Glomerular endothelial cell (primary cell): ENCODE measurements around the gene ZKSCAN3. TPM values are rescaled to one million over a fixed set of nuclear protein-coding genes. Genes with fewer than 3 reads are reported as not detected.

ENCODE experiments used
- total RNA-seq: library from RNA; depleted of rRNA; stranded (reverse); fragments of >200 nt; gene quantifications from 2 replicates; pipeline ENCODE4 v1.2.3, GENCODE V29; 2015

The ZKSCAN3 gene
- total RNA-seq, 1 donor from 2014 or later, result 4.6 TPM

Other genes with a start within 250 kb of the ZKSCAN3 start
- gene ZSCAN16, start 225.3 kb upstream of the ZKSCAN3 start, total RNA-seq, result 4.3 and 6.0 TPM in 2 replicates
- 9.1 and 15.1 TPM in 2 replicates for gene ZKSCAN8, start 208.1 kb upstream of the ZKSCAN3 start, total RNA-seq
- 7.1 and 18.6 TPM in 2 replicates for gene ZSCAN9, start 124.7 kb upstream of the ZKSCAN3 start, total RNA-seq
- gene ZKSCAN4, start 97.7 kb upstream of the ZKSCAN3 start, total RNA-seq, result 3.9 and 4.0 TPM in 2 replicates
- gene NKAPL, start 90.7 kb upstream of the ZKSCAN3 start, total RNA-seq, result 0.99 and 2.8 TPM in 2 replicates
- 9.7 and 11.1 TPM in 2 replicates for gene ZSCAN26, start 82.8 kb upstream of the ZKSCAN3 start, total RNA-seq
- 7.5 and 9.1 TPM in 2 replicates for gene PGBD1, start 68.4 kb upstream of the ZKSCAN3 start, total RNA-seq
- 16.9 and 19.7 TPM in 2 replicates for gene ZSCAN31, start 13.8 kb upstream of the ZKSCAN3 start, total RNA-seq
- gene ZSCAN12, start 49.8 kb downstream of the ZKSCAN3 start, total RNA-seq, result 2.5 and 4.8 TPM in 2 replicates
- 1.2 and 2.0 TPM in 2 replicates for gene ZSCAN23, start 93.5 kb downstream of the ZKSCAN3 start, total RNA-seq
- gene GPX6, start 165.8 kb downstream of the ZKSCAN3 start, total RNA-seq, result not detected in 2 replicates
- not detected in 2 replicates for gene GPX5, start 175.9 kb downstream of the ZKSCAN3 start, total RNA-seq